Osteoblast (primary cell): ENCODE measurements around the gene CLPTM1L. TPM values are rescaled to one million over a fixed set of nuclear protein-coding genes. Genes with fewer than 3 reads are reported as not detected.

ENCODE experiments used
- DNase-seq: peaks from one replicate; pipeline ENCODE4 v3.0.0; 2011; ENCODE audit warnings: low spot score, mixed read lengths; ENCODE audit not compliant: insufficient read length; ENCODE audit errors: missing footprints
- H2AFZ ChIP-seq: 2 replicates; pipeline ENCODE4 v1.6.0; 2011; ENCODE audit warnings: mild to moderate bottlenecking, low read length
- H3K27ac ChIP-seq: 2 replicates; pipeline ENCODE4 v1.5.1; 2011; ENCODE audit warnings: mild to moderate bottlenecking, low read depth, low read length, moderate library complexity
- H3K27me3 ChIP-seq: 2 replicates; pipeline ENCODE4 v1.6.0; 2012; ENCODE audit warnings: mild to moderate bottlenecking, control low read depth, inconsistent platforms, low read length, moderate library complexity; ENCODE audit not compliant: insufficient read depth
- H3K36me3 ChIP-seq: 2 replicates; pipeline ENCODE4 v1.5.1; 2011; ENCODE audit warnings: mild to moderate bottlenecking, low read length, control low read depth, moderate library complexity; ENCODE audit not compliant: insufficient read depth
- H3K4me1 ChIP-seq: 2 replicates; pipeline ENCODE4 v1.5.1; 2011; ENCODE audit warnings: mild to moderate bottlenecking, low read length, control low read depth, moderate library complexity; ENCODE audit not compliant: insufficient read depth
- H3K4me2 ChIP-seq: 2 replicates; pipeline ENCODE4 v1.6.0; 2011; ENCODE audit warnings: mild to moderate bottlenecking, low read length; ENCODE audit not compliant: insufficient read depth
- H3K4me3 ChIP-seq: fragments of 200-600 bp; sonication (generic); 3 replicates; pipeline ENCODE4 v1.5.1; 2012; ENCODE audit warnings: mild to moderate bottlenecking, low read length, inconsistent platforms; ENCODE audit not compliant: insufficient read depth
- H3K79me2 ChIP-seq: 2 replicates; pipeline ENCODE4 v1.6.0; 2012; ENCODE audit warnings: mild to moderate bottlenecking, low read length, control low read depth, inconsistent platforms; ENCODE audit not compliant: insufficient read depth
- H3K9me3 ChIP-seq: 2 replicates; pipeline ENCODE4 v1.5.1; 2011; ENCODE audit warnings: low read depth, low read length, control low read depth
- H4K20me1 ChIP-seq: 2 replicates; pipeline ENCODE4 v1.6.0; 2012; ENCODE audit warnings: mild to moderate bottlenecking, low read length, control low read depth; ENCODE audit not compliant: insufficient read depth
- CTCF ChIP-seq: IDR thresholded peaks from 2 replicates; pipeline ENCODE4 v1.5.1; 2011; ENCODE audit warnings: mild to moderate bottlenecking, low read depth, low read length, moderate library complexity; ENCODE audit errors: extremely low read depth
- total RNA-seq: library from RNA; depleted of rRNA; stranded (reverse); fragments of >200 nt; gene quantifications from 2 replicates; pipeline ENCODE4 v1.2.3, GENCODE V29; 2012

The CLPTM1L gene
- 134 and 139 TPM in 2 replicates for total RNA-seq

- H3K9me3 ChIP-seq: no peaks in the 10 kb centered on the region
- H2AFZ ChIP-seq: peak within 1 kb of the TSS; percentile 92
- peaks cover 11% of the 10 kb centered on the region for H4K20me1 ChIP-seq
- H3K36me3 ChIP-seq: peaks cover 27% of the 10 kb centered on the region
- TF ChIP-seq CTCF: no peak
- peaks cover 16% of the 10 kb centered on the region for H3K4me1 ChIP-seq
- H3K4me2 ChIP-seq: peak within 1 kb of the TSS; percentile 90
- DNase-seq: peak; percentile 100
- H3K4me3 ChIP-seq: peak within 1 kb of the TSS; percentile 85
- H3K27me3 ChIP-seq: no peaks in the 10 kb centered on the region
- peaks cover 32% of the 10 kb centered on the region for H3K79me2 ChIP-seq
- H3K27ac ChIP-seq: peak within 1 kb of the TSS; percentile 92
Measured at GRCh38 chr5:1344975-1345838, at the start of gene CLPTM1L. Gene CLPTM1L, minus strand, starts transcription at chr5:1345099. Its CDS starts 258 bp downstream, at chr5:1344841.

- no peak overlapping the region for H3K4me2 ChIP-seq
- peak; percentile 47 for DNase-seq
- H3K27me3 ChIP-seq: peaks cover 13% of the 10 kb centered on the region
- no peak overlapping the region for H3K4me3 ChIP-seq
- no peaks in the 10 kb centered on the region for H4K20me1 ChIP-seq
- H2AFZ ChIP-seq: no peak overlapping the region
- no peaks in the 10 kb centered on the region for H3K36me3 ChIP-seq
- no peak for TF ChIP-seq CTCF
- no peaks in the 10 kb centered on the region for H3K4me1 ChIP-seq
- no peak overlapping the region for H3K27ac ChIP-seq
- H3K79me2 ChIP-seq: no peaks in the 10 kb centered on the region
- no peaks in the 10 kb centered on the region for H3K9me3 ChIP-seq
Measured at GRCh38 chr5:1393571-1394501, 48.9 kb upstream of the CLPTM1L start.

DNA sequence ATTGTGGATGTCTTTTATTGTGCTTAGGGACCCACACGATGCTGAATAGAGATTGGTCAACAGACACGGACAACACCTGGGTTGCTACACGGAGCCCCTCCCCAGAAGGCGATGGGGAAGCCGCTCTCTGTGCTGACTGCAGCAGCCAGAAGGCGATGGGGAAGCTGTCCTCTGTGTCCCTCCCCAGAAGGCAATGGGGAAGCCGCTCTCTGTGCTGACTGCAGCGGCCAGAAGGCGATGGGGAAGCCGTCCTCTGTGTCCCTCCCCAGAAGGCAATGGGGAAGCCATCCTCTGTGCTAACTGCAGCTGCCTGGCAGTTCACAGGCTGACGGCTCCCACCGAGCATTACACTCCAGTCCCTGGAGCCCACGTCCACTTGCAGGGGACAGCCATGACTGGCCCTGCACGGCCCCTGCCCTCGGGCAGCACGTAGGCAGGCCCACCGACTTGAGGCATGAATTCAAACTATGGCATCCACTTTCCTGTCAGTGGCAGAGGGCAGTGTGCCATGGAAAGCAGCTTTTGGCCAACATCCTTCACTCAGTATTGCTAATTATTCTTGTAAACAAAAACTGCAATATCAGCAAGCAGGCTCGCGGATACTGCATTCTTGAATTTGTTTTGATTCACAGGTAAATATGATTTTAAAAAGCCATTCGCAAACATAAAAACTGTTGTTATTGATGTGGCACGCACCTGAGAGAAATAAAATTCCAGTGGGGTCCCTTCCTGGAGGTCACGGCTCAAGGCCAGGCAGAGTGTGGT lies 48.1 kb upstream of the CLPTM1L start:
- peaks cover 8% of the 10 kb centered on the region for H3K27me3 ChIP-seq
- no peaks in the 10 kb centered on the region for H3K79me2 ChIP-seq
- H2AFZ ChIP-seq: no peak overlapping the region
- no peaks in the 10 kb centered on the region for H3K36me3 ChIP-seq
- TF ChIP-seq CTCF: no peak
- no peaks in the 10 kb centered on the region for H3K9me3 ChIP-seq
- H3K27ac ChIP-seq: no peak overlapping the region
- no peak overlapping the region for H3K4me2 ChIP-seq
- H4K20me1 ChIP-seq: no peaks in the 10 kb centered on the region
- peak; percentile 63 for DNase-seq
- no peak overlapping the region for H3K4me3 ChIP-seq
- H3K4me1 ChIP-seq: no peaks in the 10 kb centered on the region
